H1 (cell line): Measurements from ENCODE around the gene ACKR2. TPM values are rescaled to one million over a fixed set of nuclear protein-coding genes. Genes with fewer than 3 reads are reported as not detected.
A peak's percentile ranks its signal among the peaks of the same experiment; 100 is the strongest.

Experiments
- CTCF ChIA-PET: fragments of 300-600 bp; sonication (Branson Sonifier 250); formaldehyde crosslinking; loops from one replicate; lab custom pipeline; 2021; ENCODE audit not compliant: partially characterized antibody; lab: Charles Lee
- POLR2A ChIA-PET: fragments of 300-600 bp; sonication (Branson Sonifier 250); formaldehyde crosslinking; loops from one replicate; lab custom pipeline; 2021; ENCODE audit warnings: inconsistent platforms; ENCODE audit not compliant: partially characterized antibody; lab: Charles Lee
- DNase-seq, 2 experiments: peaks; one replicate each; pipeline versions ENCODE4 v3.0.0 to v3.0.0-alpha.2; 2010 to 2022; ENCODE audit warnings: low spot score in 2 of 2, low read depth in 1 of 2, mixed read lengths in 1 of 2
- FAIRE-seq: peaks from 2 replicates; lab custom pipeline; 2011; peaks lifted over from hg19 to GRCh38; lab: Jason Lieb, UNC
- H2AFZ ChIP-seq: 2 replicates; pipeline ENCODE4 v1.8.1; 2012; ENCODE audit warnings: low read length, inconsistent platforms
- H2AK5ac ChIP-seq: 2 replicates; pipeline ENCODE4 v1.6.1; 2013; ENCODE audit warnings: low read depth, low read length
- H2BK120ac ChIP-seq: replicated peaks from 2 replicates; pipeline ENCODE3; 2013; ENCODE audit warnings: low read depth, low read length, inconsistent platforms
- H2BK12ac ChIP-seq: 2 replicates; pipeline ENCODE4 v1.6.1; 2013; ENCODE audit warnings: low read depth, low read length
- H2BK15ac ChIP-seq: 2 replicates; pipeline ENCODE4 v1.6.1; 2013; ENCODE audit warnings: low read length
- H2BK20ac ChIP-seq: 2 replicates; pipeline ENCODE4 v1.6.1; 2013; ENCODE audit warnings: low read length
- H2BK5ac ChIP-seq: 2 replicates; pipeline ENCODE4 v1.6.1; 2013; ENCODE audit warnings: low read depth, low read length
- H3K14ac ChIP-seq: 2 replicates; pipeline ENCODE4 v1.6.1; 2013; ENCODE audit warnings: inconsistent platforms; ENCODE audit not compliant: insufficient read length
- H3K18ac ChIP-seq: 2 replicates; pipeline ENCODE4 v1.6.1; 2013; ENCODE audit warnings: low read length; ENCODE audit errors: extremely low read depth
- H3K23ac ChIP-seq: 2 replicates; pipeline ENCODE4 v1.6.1; 2013; ENCODE audit warnings: inconsistent platforms; ENCODE audit not compliant: insufficient read length
- H3K23me2 ChIP-seq: 2 replicates; pipeline ENCODE4 v1.6.1; 2013; ENCODE audit warnings: low read depth, low read length
- H3K27ac ChIP-seq: 2 replicates; pipeline ENCODE4 v1.6.1; 2011; ENCODE audit warnings: low read depth, low read length, inconsistent platforms
- H3K27me3 ChIP-seq, 4 experiments: replicated peaks in 1 of 4; 1 replicate in 1 of 4; 2 replicates in 3 of 4; pipeline versions ENCODE4 v1.6.1 to v1.8.1; 2011 to 2013; ENCODE audit warnings: low read length in 3 of 4, mild to moderate bottlenecking in 3 of 4, inconsistent platforms in 2 of 4, mixed read lengths in 2 of 4, moderate library complexity in 1 of 4; ENCODE audit not compliant: control insufficient read depth in 3 of 4, insufficient read depth in 3 of 4; ENCODE audit errors: extremely low read depth in 1 of 4
- H3K36me3 ChIP-seq, 4 experiments: 2 replicates each; pipeline versions ENCODE4 v1.6.1 to v1.8.1; 2011 to 2013; ENCODE audit warnings: mild to moderate bottlenecking in 4 of 4, low read length in 3 of 4, moderate library complexity in 2 of 4, control low read depth in 1 of 4, inconsistent platforms in 1 of 4; ENCODE audit not compliant: insufficient read depth in 4 of 4, control insufficient read depth in 2 of 4
- H3K4ac ChIP-seq: replicated peaks from 2 replicates; pipeline ENCODE3; 2013; ENCODE audit warnings: low read length, low read depth, mixed read lengths, inconsistent platforms; ENCODE audit not compliant: insufficient read length
- H3K4me1 ChIP-seq, 4 experiments: replicated peaks in 1 of 4; 1 replicate in 1 of 4; 2 replicates in 3 of 4; pipeline versions ENCODE4 v1.6.1 to v1.8.1; 2011 to 2013; ENCODE audit warnings: low read length in 3 of 4, inconsistent platforms in 2 of 4, mixed read lengths in 1 of 4; ENCODE audit not compliant: insufficient read depth in 4 of 4, control insufficient read depth in 3 of 4
- H3K4me2 ChIP-seq, 2 experiments: 2 replicates each; pipeline versions ENCODE4 v1.6.1 to v1.8.1; 2011 to 2013; ENCODE audit warnings: low read depth in 2 of 2, low read length in 2 of 2, control low read depth in 1 of 2, inconsistent platforms in 1 of 2, mild to moderate bottlenecking in 1 of 2; ENCODE audit not compliant: insufficient read depth in 1 of 2
- H3K4me3 ChIP-seq, 4 experiments: fragments of 200-600, 300-600 bp in 1 of 4; sonication (generic), shearing (Covaris generic), sonication (Bioruptor Twin) in 1 of 4; 2 replicates each; pipeline versions ENCODE4 v1.5.1 to v1.8.1; 2011 to 2016; ENCODE audit warnings: low read length in 4 of 4, low read depth in 3 of 4, control low read depth in 2 of 4, inconsistent platforms in 2 of 4, mild to moderate bottlenecking in 2 of 4, mixed read lengths in 1 of 4, moderate library complexity in 1 of 4; ENCODE audit not compliant: insufficient read depth in 2 of 4; ENCODE audit errors: extremely low read depth in 1 of 4
- H3K56ac ChIP-seq: replicated peaks from 2 replicates; pipeline ENCODE3; 2013; ENCODE audit warnings: low read depth, mild to moderate bottlenecking, mixed read lengths, low read length, inconsistent platforms; ENCODE audit not compliant: insufficient read length
- H3K79me1 ChIP-seq: 2 replicates; pipeline ENCODE4 v1.6.1; 2013; ENCODE audit warnings: low read depth, low read length, control low read depth
- H3K79me2 ChIP-seq, 2 experiments: 2 replicates each; pipeline versions ENCODE4 v1.6.1 to v1.8.1; 2012 to 2013; ENCODE audit warnings: low read length in 2 of 2, mild to moderate bottlenecking in 2 of 2, inconsistent platforms in 1 of 2; ENCODE audit not compliant: insufficient read depth in 2 of 2, control insufficient read depth in 1 of 2
- H3K9ac ChIP-seq, 4 experiments: replicated peaks in 1 of 4; 1 replicate in 1 of 4; 2 replicates in 3 of 4; pipeline versions ENCODE4 v1.6.1 to v1.8.1; 2011 to 2013; ENCODE audit warnings: low read depth in 3 of 4, low read length in 3 of 4, control low read depth in 2 of 4, mild to moderate bottlenecking in 2 of 4, moderate library complexity in 2 of 4, inconsistent platforms in 1 of 4; ENCODE audit errors: extremely low read depth in 1 of 4
- H3K9me3 ChIP-seq, 2 experiments: 2 replicates each; pipeline versions ENCODE4 v1.6.1 to v1.8.1; 2012 to 2013; ENCODE audit warnings: mild to moderate bottlenecking in 2 of 2, moderate library complexity in 2 of 2, control low read depth in 1 of 2, inconsistent platforms in 1 of 2, low read depth in 1 of 2, low read length in 1 of 2, mixed read lengths in 1 of 2; ENCODE audit not compliant: insufficient read depth in 2 of 2
- H4K20me1 ChIP-seq, 2 experiments: replicated peaks in 1 of 2; 2 replicates each; pipeline versions ENCODE3 to v1.8.1; 2011 to 2013; ENCODE audit warnings: inconsistent platforms in 2 of 2, low read length in 2 of 2, mild to moderate bottlenecking in 1 of 2; ENCODE audit not compliant: insufficient read depth in 2 of 2, control insufficient read depth in 1 of 2
- H4K5ac ChIP-seq: 2 replicates; pipeline ENCODE4 v1.6.1; 2013; ENCODE audit warnings: low read length, low read depth, mixed read lengths, inconsistent platforms; ENCODE audit not compliant: insufficient read length
- H4K8ac ChIP-seq: 2 replicates; pipeline ENCODE4 v1.8.0; 2013; ENCODE audit warnings: mild to moderate bottlenecking, moderate library complexity, low read length, inconsistent platforms; ENCODE audit not compliant: insufficient read depth; ENCODE audit errors: extremely low read depth
- H4K91ac ChIP-seq: replicated peaks from 2 replicates; pipeline ENCODE3; 2013; ENCODE audit warnings: low read length, mixed read lengths, inconsistent platforms; ENCODE audit not compliant: insufficient read length
- ASH2L ChIP-seq: fragments of 200-600, 300-600 bp; sonication (generic); IDR thresholded peaks from one replicate; pipeline ENCODE4 v1.7.1; 2017; ENCODE audit warnings: low read length
- EGR1 ChIP-seq: IDR thresholded peaks from 2 replicates; pipeline ENCODE4 v1.6.1; 2011; ENCODE audit warnings: low read depth, low read length, borderline replicate concordance
- JUN ChIP-seq: IDR thresholded peaks from 2 replicates; pipeline ENCODE4 v1.6.1; 2011; ENCODE audit warnings: low read depth, mild to moderate bottlenecking, improper control_type of control experiment, low read length
- KDM5A ChIP-seq: fragments of 200-600 bp; IDR thresholded peaks from 2 replicates; pipeline ENCODE4 v1.7.1; 2012; ENCODE audit warnings: mild to moderate bottlenecking, low read length, inconsistent platforms, mixed read lengths
- PHF8 ChIP-seq: fragments of 200-600 bp; sonication (generic); conservative IDR thresholded peaks from 2 replicates; pipeline ENCODE4 v1.7.1; 2012; ENCODE audit warnings: low read depth, mild to moderate bottlenecking, inconsistent platforms, low read length, moderate library complexity
- POLR2AphosphoS5 ChIP-seq: IDR thresholded peaks from 2 replicates; pipeline ENCODE4 v1.6.1; 2011; ENCODE audit warnings: low read depth, low read length
- RNF2 ChIP-seq: fragments of 200-900, 300-1000 bp; sonication (generic); IDR thresholded peaks from 2 replicates; pipeline ENCODE4 v1.7.1; 2016; ENCODE audit warnings: borderline replicate concordance, low read depth, mild to moderate bottlenecking, antibody characterized with exemption, low read length; ENCODE audit not compliant: poor library complexity, severe bottlenecking; ENCODE audit errors: missing control alignments
- SP1 ChIP-seq: IDR thresholded peaks from 2 replicates; pipeline ENCODE4 v1.6.1; 2011; ENCODE audit warnings: low read depth, low read length
- SP4 ChIP-seq: IDR thresholded peaks from 2 replicates; pipeline ENCODE4 v1.6.1; 2012; ENCODE audit warnings: low read length, inconsistent platforms
- TEAD4 ChIP-seq: IDR thresholded peaks from 2 replicates; pipeline ENCODE4 v1.6.1; 2012; ENCODE audit warnings: low read depth, low read length, inconsistent platforms, mixed read lengths
- WGBS, 2 experiments: shearing (Covaris generic) in 1 of 2; methylation state at CpG; one replicate each; pipeline versions ENCODE4 v1.1.6 to v1.1.7; 2013 to 2015; ENCODE audit warnings: low lambda C conversion rate in 2 of 2, mixed read lengths in 2 of 2, inconsistent platforms in 1 of 2, low coverage in 1 of 2, missing lambda C conversion rate in 1 of 2; ENCODE audit not compliant: insufficient replicate concordance in 2 of 2, insufficient coverage in 1 of 2, insufficient read length in 1 of 2; ENCODE audit errors: extremely low coverage in 1 of 2, missing lambda C conversion rate in 1 of 2; 5-methylcytosine and 5-hydroxymethylcytosine counted together
- polyA plus RNA-seq, 7 experiments: library from polyadenylated mRNA; depleted of rRNA in 3 of 7; stranded (reverse) in 5 of 7; unstranded in 2 of 7; fragments of >200 nt in 5 of 7; fragments of 200-250 nt in 2 of 7; gene quantifications; 1 replicate in 5 of 7; 2 replicates in 1 of 7; 4 replicates in 1 of 7; pipeline versions ENCODE4 v1.2.1 to v1.2.3, GENCODE V29; 2011 to 2013; ENCODE audit warnings: missing spikeins in 2 of 7, mixed read lengths in 2 of 7
- total RNA-seq: library from RNA; stranded (reverse); fragmentation: NEBNext Ultra II Directional; extraction: Animal tissue kit (Norgen Biotek cat#: 25700); gene quantifications from 2 replicates; pipeline ENCODE4 v1.2.1, GENCODE V29; 2021
- TF ChIP-seq, protein P1 (sequence below): IDR thresholded peaks from 2 replicates; pipeline ENCODE4 v1.6.1; 2011; ENCODE audit warnings: low read depth, mild to moderate bottlenecking, low read length; ENCODE audit not compliant: insufficient read depth
- TF ChIP-seq, protein P2 (sequence below): IDR thresholded peaks from 2 replicates; pipeline ENCODE4 v1.6.1; 2012; ENCODE audit warnings: low read length, inconsistent platforms

The ACKR2 gene
- total and polyA plus RNA-seq, 2 of the 8 experiments (the other 6 are each of a cell fraction or from before 2014, with no cell fraction given) = 0.09 to 0.12 TPM

DNA sequence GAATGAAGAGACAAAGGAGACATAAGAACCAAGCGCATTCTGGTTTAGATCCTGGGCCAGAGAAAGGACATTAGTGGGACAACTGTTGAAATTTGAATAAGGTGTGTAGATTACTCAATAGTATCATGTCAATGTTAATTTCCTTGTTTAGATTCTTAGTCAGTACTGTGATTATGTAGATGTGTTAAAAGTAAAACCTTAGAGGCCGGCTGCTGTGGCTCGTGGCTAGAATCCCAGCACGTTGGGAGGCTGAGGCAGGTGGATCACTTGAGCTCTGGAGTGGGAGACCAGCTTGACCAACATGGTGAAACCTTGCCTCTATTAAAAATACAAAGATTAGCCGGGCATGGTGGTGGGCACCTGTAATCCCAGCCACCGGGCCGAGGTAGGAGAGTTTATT is 39.8 kb downstream of the ACKR2 start:
- Histone ChIP-seq H3K36me3 (no peaks in the 10 kb centered on the region), H2BK15ac (no peak overlapping the region), H3K27me3 (no peaks in the 10 kb centered on the region), H3K9me3 (no peaks in the 10 kb centered on the region), H2BK12ac (no peak overlapping the region), H3K23me2 (no peaks in the 10 kb centered on the region), H4K5ac (no peak overlapping the region), H3K4me2 (no peak overlapping the region), H3K18ac (no peak overlapping the region), H2AK5ac (no peak overlapping the region), H3K4me3 (no peak overlapping the region), H2BK20ac (no peak overlapping the region), H3K23ac (no peak overlapping the region), H3K4me1 (peaks cover 0 to 12% (median 4%) of the 10 kb centered on the region in 4 experiments; a peak in 6 of 7 replicates), H3K79me1 (no peaks in the 10 kb centered on the region), H3K56ac (no peak overlapping the region), H3K14ac (no peak overlapping the region), H3K4ac (no peak overlapping the region), H2BK120ac (no peak overlapping the region), H3K9ac (no peak overlapping the region), H2AFZ (no peak overlapping the region), H4K91ac (no peak overlapping the region), H2BK5ac (no peak overlapping the region), H3K27ac (no peak overlapping the region), H3K79me2 (no peaks in the 10 kb centered on the region), H4K8ac (no peak overlapping the region), H4K20me1 (no peaks in the 10 kb centered on the region)
- ChIA-PET CTCF (interaction anchor here (1.1 to 5.3 kb wide), 2 partner anchors 9 to 44 kb away, joined by 3 to 34 read pairs; no protein-coding TSS in a partner anchor), POLR2A (interaction anchor here (0.9 kb wide), 1 partner anchor 45 kb away, joined by 3 read pairs; the partner anchor contains the start of gene HIGD1A)
- FAIRE-seq (no peak), DNase-seq (peak in 1 of 2 experiments; percentile 19)
- WGBS, 2 experiments = 88% methylated on average over 7 of the region's 7 CpGs; no CpG with 5 or more reads in 1 of the 2 experiments
- TF ChIP-seq ASH2L (no peak), EGR1 (no peak), TEAD4 (no peak), SP4 (no peak), JUN (no peak), RNF2 (no peak), SP1 (no peak), PHF8 (no peak), POLR2AphosphoS5 (no peak), KDM5A (no peak)
- TF ChIP-seq, protein P1, sequence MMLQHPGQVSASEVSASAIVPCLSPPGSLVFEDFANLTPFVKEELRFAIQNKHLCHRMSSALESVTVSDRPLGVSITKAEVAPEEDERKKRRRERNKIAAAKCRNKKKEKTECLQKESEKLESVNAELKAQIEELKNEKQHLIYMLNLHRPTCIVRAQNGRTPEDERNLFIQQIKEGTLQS = no peak
- TF ChIP-seq, protein P2, sequence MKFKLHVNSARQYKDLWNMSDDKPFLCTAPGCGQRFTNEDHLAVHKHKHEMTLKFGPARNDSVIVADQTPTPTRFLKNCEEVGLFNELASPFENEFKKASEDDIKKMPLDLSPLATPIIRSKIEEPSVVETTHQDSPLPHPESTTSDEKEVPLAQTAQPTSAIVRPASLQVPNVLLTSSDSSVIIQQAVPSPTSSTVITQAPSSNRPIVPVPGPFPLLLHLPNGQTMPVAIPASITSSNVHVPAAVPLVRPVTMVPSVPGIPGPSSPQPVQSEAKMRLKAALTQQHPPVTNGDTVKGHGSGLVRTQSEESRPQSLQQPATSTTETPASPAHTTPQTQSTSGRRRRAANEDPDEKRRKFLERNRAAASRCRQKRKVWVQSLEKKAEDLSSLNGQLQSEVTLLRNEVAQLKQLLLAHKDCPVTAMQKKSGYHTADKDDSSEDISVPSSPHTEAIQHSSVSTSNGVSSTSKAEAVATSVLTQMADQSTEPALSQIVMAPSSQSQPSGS = no peak
